Ovary (tissue), 9 donors: Measurements from ENCODE around the gene GATA3. TPM values are rescaled to one million over a fixed set of nuclear protein-coding genes. Genes with fewer than 3 reads are reported as not detected.

ENCODE experiments used
- DNase-seq, 5 donors: peaks; one replicate each; pipeline ENCODE4 v3.0.0-alpha.2; 2019 to 2020
- H3K27ac ChIP-seq, 2 donors: fragments of 200-600 bp; one replicate each; pipeline versions ENCODE4 v1.5.1 to v1.8.0; 2019 to 2022
- H3K27me3 ChIP-seq: fragments of 200-600 bp; one replicate; pipeline ENCODE4 v1.8.0; 2022
- H3K36me3 ChIP-seq: fragments of 200-600 bp; sonication (generic); one replicate; pipeline ENCODE4 v1.5.1; 2019
- H3K4me1 ChIP-seq: one replicate; pipeline ENCODE4 v1.8.1; 2013; ENCODE audit warnings: mild to moderate bottlenecking, moderate library complexity; ENCODE audit not compliant: insufficient read depth
- H3K4me3 ChIP-seq: fragments of 200-600 bp; sonication (generic); one replicate; pipeline ENCODE4 v1.5.1; 2017
- H3K9me3 ChIP-seq, 2 donors: fragments of 200-600 bp in 1 of 2; sonication (generic) in 1 of 2; one replicate each; pipeline versions ENCODE4 v1.5.1 to v1.8.1; 2013 to 2019; ENCODE audit warnings: mild to moderate bottlenecking in 1 of 2, moderate library complexity in 1 of 2
- EP300 ChIP-seq: sonication (generic); formaldehyde crosslinking; IDR thresholded peaks from one replicate; pipeline ENCODE4 v1.6.1; 2017; ENCODE audit warnings: antibody characterized with exemption
- POLR2A ChIP-seq: fragments of 450-650 bp; IDR thresholded peaks from one replicate; pipeline ENCODE4 v1.6.1; 2017; ENCODE audit warnings: antibody characterized with exemption, mild to moderate bottlenecking, moderate library complexity
- WGBS, 3 donors: extraction: QIAGEN DNeasy Blood & Tissue Kit in 1 of 3; methylation state at CpG; one replicate each; pipeline versions ENCODE4 v1.1.5 to v1.1.7; 2013 to 2017; 5-methylcytosine and 5-hydroxymethylcytosine counted together
- intact Hi-C, 4 donors: fragments of 100-400 bp; cut with DNase I; formaldehyde crosslinking; loops; one replicate each; pipeline versions ENCODE4 v1.11.0 to v1.15.1; 2022 to 2023
- polyA plus RNA-seq, 2 donors: library from polyadenylated mRNA; stranded (reverse); fragments of 200-250 nt in 1 of 2; fragments of 350-450 nt in 1 of 2; fragmentation: Illumina TruSeq in 1 of 2; extraction: RNeasy Lipid Tissue Mini Kit (QIAGEN cat#74804) in 1 of 2; gene quantifications; one replicate each; pipeline ENCODE4 v1.2.3, GENCODE V29; 2013 to 2014
- total RNA-seq, 7 donors: library from RNA; depleted of rRNA in 2 of 7; stranded (reverse); fragments of >200 nt in 2 of 7; fragmentation: NEBNext Ultra II Directional in 3 of 7; extraction: Animal tissue kit (Norgen Biotek cat#: 25700) in 3 of 7; gene quantifications; one replicate each; pipeline versions ENCODE4 v1.1.0 to v1.2.4, GENCODE V29; 2016 to 2023
- TF ChIP-seq, protein P1 (sequence below), 3 donors: fragments of 450-650 bp in 2 of 3; fragments of 200-600 bp in 1 of 3; IDR thresholded peaks; one replicate each; pipeline versions ENCODE4 v1.5.1 to v1.8.0; 2016 to 2022; ENCODE audit warnings: antibody characterized with exemption in 3 of 3, mild to moderate bottlenecking in 1 of 3
- donor health status: DM: no; HTN: no; CAD: no; lungs with moderate emphysema.
- donor health status: DM: no; HTN: no; CAD: no.
- donor health status: Bipolar disorder and iron deficiency.
- donor health status: DM: yes; HTN: yes; CAD: no.
- donor health status: DM: no; HTN: no; CAD: no.
- donor health status: DM: yes; HTN: yes; CAD: no.

GATA3 gene
- total and polyA plus RNA-seq, 9 donors: 0.15 to 0.48 (median 0.38) TPM; not detected in 2

DNA sequence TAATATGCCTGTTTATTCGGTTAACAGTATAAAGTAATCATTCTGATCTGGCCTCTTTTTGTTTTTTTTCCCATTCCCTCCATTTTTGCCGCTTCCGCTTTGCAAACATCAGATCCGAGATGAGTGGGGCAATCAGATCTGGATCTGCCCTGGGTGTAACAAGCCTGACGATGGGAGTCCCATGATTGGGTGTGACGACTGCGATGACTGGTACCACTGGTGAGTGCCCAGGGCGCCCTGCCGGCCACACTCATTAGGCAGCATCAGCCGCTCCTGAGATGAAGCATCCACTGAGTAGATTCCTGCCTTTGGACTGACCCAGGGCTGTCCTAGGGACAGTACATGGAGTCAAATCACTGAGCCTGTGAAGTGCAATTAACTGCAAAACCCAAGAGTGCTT lies 40.9 kb upstream of the GATA3 start:
- Histone ChIP-seq H3K27ac (no peak overlapping the region), H3K4me1 (no peaks in the 10 kb centered on the region), H3K4me3 (no peak overlapping the region), H3K9me3 (no peaks in the 10 kb centered on the region), H3K27me3 (no peaks in the 10 kb centered on the region), H3K36me3 (no peaks in the 10 kb centered on the region)
- DNase-seq: no peak
- intact Hi-C loops: no loop called here
- TF ChIP-seq POLR2A (no peak), EP300 (no peak)
- TF ChIP-seq, protein P1, sequence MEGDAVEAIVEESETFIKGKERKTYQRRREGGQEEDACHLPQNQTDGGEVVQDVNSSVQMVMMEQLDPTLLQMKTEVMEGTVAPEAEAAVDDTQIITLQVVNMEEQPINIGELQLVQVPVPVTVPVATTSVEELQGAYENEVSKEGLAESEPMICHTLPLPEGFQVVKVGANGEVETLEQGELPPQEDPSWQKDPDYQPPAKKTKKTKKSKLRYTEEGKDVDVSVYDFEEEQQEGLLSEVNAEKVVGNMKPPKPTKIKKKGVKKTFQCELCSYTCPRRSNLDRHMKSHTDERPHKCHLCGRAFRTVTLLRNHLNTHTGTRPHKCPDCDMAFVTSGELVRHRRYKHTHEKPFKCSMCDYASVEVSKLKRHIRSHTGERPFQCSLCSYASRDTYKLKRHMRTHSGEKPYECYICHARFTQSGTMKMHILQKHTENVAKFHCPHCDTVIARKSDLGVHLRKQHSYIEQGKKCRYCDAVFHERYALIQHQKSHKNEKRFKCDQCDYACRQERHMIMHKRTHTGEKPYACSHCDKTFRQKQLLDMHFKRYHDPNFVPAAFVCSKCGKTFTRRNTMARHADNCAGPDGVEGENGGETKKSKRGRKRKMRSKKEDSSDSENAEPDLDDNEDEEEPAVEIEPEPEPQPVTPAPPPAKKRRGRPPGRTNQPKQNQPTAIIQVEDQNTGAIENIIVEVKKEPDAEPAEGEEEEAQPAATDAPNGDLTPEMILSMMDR (IDR thresholded peaks at IDR 0.05): no peak
- 97 to 98% (median 97%) methylated on average over 10 of the region's 10 CpGs for WGBS, 3 donors

DNA sequence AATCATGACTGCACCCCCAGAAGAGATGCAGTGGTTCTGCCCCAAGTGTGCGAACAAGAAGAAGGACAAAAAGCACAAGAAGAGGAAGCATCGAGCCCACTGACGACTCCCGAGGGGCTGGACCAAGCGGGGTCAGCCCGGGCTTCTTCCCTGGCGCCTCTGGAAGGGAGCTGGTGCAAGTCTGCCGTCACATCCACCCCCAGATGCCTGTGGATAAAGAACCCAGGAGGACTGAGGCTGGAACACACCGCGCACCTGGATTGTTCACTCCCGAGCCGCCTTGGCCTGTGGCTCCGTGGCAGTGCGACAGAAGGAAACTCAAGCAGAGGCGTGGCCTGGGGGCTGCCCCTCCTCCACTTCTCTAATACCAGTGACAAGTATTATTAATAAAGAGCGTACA lies 39.8 kb upstream of the GATA3 start:
- DNase-seq: no peak
- Histone ChIP-seq H3K4me1 (no peaks in the 10 kb centered on the region), H3K27me3 (no peaks in the 10 kb centered on the region), H3K27ac (no peak overlapping the region), H3K9me3 (no peaks in the 10 kb centered on the region), H3K36me3 (no peaks in the 10 kb centered on the region), H3K4me3 (no peak overlapping the region)
- intact Hi-C loops: no loop called here
- WGBS, 3 donors: 90 to 95% (median 95%) methylated on average over 16 of the region's 16 CpGs
- no peak for TF ChIP-seq POLR2A
- TF ChIP-seq, protein P1 (IDR thresholded peaks at IDR 0.05): no peak
- no peak for TF ChIP-seq EP300

DNA sequence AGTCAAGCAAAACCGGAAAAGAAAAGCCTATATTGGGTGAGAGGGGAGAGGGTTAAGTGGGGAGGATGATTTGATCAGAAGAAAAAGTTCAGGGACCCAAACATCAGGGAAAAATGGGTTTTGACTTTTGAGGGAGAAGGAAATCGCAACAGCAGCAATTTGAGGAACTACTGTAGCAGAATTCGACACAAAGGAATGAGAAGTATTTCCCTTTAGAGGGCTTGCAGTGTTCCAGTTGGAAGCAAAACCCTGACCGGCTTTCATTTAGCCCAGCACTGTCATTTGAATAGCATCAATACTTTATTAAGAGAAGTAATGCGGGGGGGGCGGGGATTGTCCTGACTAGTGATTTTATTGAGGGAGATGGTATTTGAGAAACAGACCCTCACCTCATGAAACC lies 37.2 kb upstream of the GATA3 start:
- H3K9me3 ChIP-seq: no peaks in the 10 kb centered on the region
- no peak overlapping the region for H3K27ac ChIP-seq
- H3K4me3 ChIP-seq: no peak overlapping the region
- no peaks in the 10 kb centered on the region for H3K27me3 ChIP-seq
- intact Hi-C loops: no loop called here
- WGBS, 3 donors: 35 to 42% (median 36%) methylated on average over 6 of the region's 6 CpGs
- no peak for DNase-seq
- H3K36me3 ChIP-seq: no peaks in the 10 kb centered on the region
- H3K4me1 ChIP-seq: no peaks in the 10 kb centered on the region
- TF ChIP-seq EP300 (no peak), POLR2A (no peak)
- TF ChIP-seq, protein P1 (IDR thresholded peaks at IDR 0.05): no peak

DNA sequence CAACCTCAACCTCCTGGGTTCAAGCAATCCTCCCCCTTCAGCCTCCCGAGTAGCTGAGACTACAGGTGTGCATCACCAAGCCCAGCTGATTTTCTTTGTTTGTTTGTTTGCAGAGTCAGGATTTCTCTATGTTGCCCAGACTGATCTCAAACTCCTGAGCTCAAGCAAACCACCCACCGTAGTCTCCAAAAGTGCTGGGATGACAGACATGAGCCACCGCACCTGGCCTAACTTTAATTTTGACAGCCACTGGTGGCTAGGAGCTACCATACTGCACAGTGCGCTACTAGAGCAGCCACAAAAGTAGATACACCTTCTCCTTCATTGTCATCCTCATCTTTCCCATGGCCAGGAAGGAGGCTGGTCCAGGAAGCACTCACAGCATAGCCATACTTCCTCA lies 31.2 kb upstream of the GATA3 start:
- TF ChIP-seq POLR2A: no peak
- TF ChIP-seq EP300: no peak
- intact Hi-C loops: no loop called here
- Histone ChIP-seq H3K27ac (no peak overlapping the region), H3K4me3 (no peak overlapping the region), H3K36me3 (no peaks in the 10 kb centered on the region), H3K4me1 (no peaks in the 10 kb centered on the region), H3K9me3 (no peaks in the 10 kb centered on the region), H3K27me3 (no peaks in the 10 kb centered on the region)
- WGBS, 3 donors: 74 to 96% (median 77%) methylated on average over 4 of the region's 4 CpGs
- no peak for DNase-seq

DNA sequence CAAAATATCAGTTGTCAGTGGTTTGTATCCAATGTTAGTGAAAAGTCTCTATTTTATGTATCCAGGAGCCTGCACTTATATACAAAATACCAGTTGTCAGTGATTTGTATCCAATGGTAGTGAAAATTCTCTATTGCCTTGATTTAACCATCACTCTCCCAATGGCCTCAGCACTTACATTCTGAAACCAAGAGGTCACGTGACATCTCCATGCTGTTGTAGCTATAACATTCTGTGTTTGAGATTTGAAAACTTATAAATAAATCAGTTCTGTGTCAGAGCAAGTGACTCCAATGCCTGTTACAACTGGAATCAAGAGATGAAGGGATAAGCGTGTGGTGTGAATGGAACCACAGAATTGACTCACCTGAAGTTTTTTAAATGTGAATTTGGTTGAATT lies 30.6 kb upstream of the GATA3 start:
- no peaks in the 10 kb centered on the region for H3K27me3 ChIP-seq
- H3K9me3 ChIP-seq: no peaks in the 10 kb centered on the region
- TF ChIP-seq, protein P1 (IDR thresholded peaks at IDR 0.05): no peak
- TF ChIP-seq POLR2A (no peak), EP300 (no peak)
- H3K36me3 ChIP-seq: no peaks in the 10 kb centered on the region
- no peaks in the 10 kb centered on the region for H3K4me1 ChIP-seq
- H3K27ac ChIP-seq: no peak overlapping the region
- WGBS, 3 donors: 90 to 94% (median 90%) methylated on average over 2 of the region's 2 CpGs
- intact Hi-C loops: no loop called here
- DNase-seq: no peak
- no peak overlapping the region for H3K4me3 ChIP-seq
